ENCODE data around the gene IL1R1. TPM values are rescaled to one million over a fixed set of nuclear protein-coding genes. Genes with fewer than 3 reads are reported as not detected.

IL1R1 gene
- total RNA-seq, 1 donor from 2014 or later: 21.1 TPM

GRCh38 chr2:102226612-102227391 is 84.3 kb downstream of the IL1R1 start:
- intact Hi-C loops (cut with DNase I): no loop called here
- ATAC-seq (ENCODE audit: poor library complexity): peak; percentile 3
- DNase-seq: no peak

- no peak for ATAC-seq (ENCODE audit: poor library complexity)
- DNase-seq: no peak
- intact Hi-C loops (cut with DNase I): no loop called here
Observed at GRCh38 chr2:102229141-102229769, 86.7 kb downstream of the IL1R1 start.

Other genes with a start within 250 kb of the IL1R1 start
- 1.4 TPM for gene IL1R2, start 150.8 kb upstream of the IL1R1 start, total RNA-seq
- gene IL1RL2, start 44.3 kb downstream of the IL1R1 start, total RNA-seq: not detected
- 1.3 TPM for gene IL1RL1, start 168.8 kb downstream of the IL1R1 start, total RNA-seq
- 0.67 TPM for gene IL18R1, start 213.1 kb downstream of the IL1R1 start, total RNA-seq